Hematopoietic multipotent progenitor cell (in vitro differentiated cells): ENCODE data around the gene MEGF6. TPM values are rescaled to one million over a fixed set of nuclear protein-coding genes. Genes with fewer than 3 reads are reported as not detected.
"Not testable (repeated sequence)": the region's sequence is repeated elsewhere in the genome, so short reads cannot be mapped to it uniquely, and the experiment has no call there.

Experiments used
- DNase-seq, 3 donors: peaks; one replicate each; pipeline ENCODE4 v3.0.0-alpha.2; 2011 to 2015; ENCODE audit warnings: low read depth in 2 of 3, low spot score in 2 of 3
- total RNA-seq: library from RNA; depleted of rRNA; stranded (reverse); fragments of >200 nt; gene quantifications from one replicate; pipeline ENCODE4 v1.2.3, GENCODE V29; 2012

The MEGF6 gene
- total RNA-seq, 1 donor, result 74.1 TPM

GRCh38 chr1:3577711-3578432 lies 33.4 kb downstream of the MEGF6 start:
- DNase-seq, result no peak

GRCh38 chr1:3577300-3577699 lies 34.0 kb downstream of the MEGF6 start:
- no peak for DNase-seq

- DNase-seq, result no peak
Observed at GRCh38 chr1:3575993-3576392, 35.3 kb downstream of the MEGF6 start.

- not testable (repeated sequence) for DNase-seq
Observed at GRCh38 chr1:3575515-3575914, 35.8 kb downstream of the MEGF6 start.

GRCh38 chr1:3573500-3573899 lies 37.8 kb downstream of the MEGF6 start:
- no peak for DNase-seq

- DNase-seq, result not testable (repeated sequence)
Observed at GRCh38 chr1:3572638-3573037, 38.7 kb downstream of the MEGF6 start.

- no peak for DNase-seq
Observed at GRCh38 chr1:3571263-3571662, 40.0 kb downstream of the MEGF6 start.

- DNase-seq, result no peak
Observed at GRCh38 chr1:3570066-3570986, 41.0 kb downstream of the MEGF6 start.

- no peak for DNase-seq
Observed at GRCh38 chr1:3569436-3569835, 41.9 kb downstream of the MEGF6 start.

GRCh38 chr1:3568815-3569435 lies 42.4 kb downstream of the MEGF6 start:
- no peak for DNase-seq

GRCh38 chr1:3566951-3567804 lies 44.1 kb downstream of the MEGF6 start:
- no peak for DNase-seq

GRCh38 chr1:3566003-3566885 lies 45.1 kb downstream of the MEGF6 start:
- no peak for DNase-seq

GRCh38 chr1:3564921-3565831 lies 46.1 kb downstream of the MEGF6 start:
- DNase-seq, result peak; percentile 23 to 61 (median 37)

- no peak for DNase-seq
Observed at GRCh38 chr1:3563610-3564009, 47.7 kb downstream of the MEGF6 start.

- DNase-seq, result no peak
Observed at GRCh38 chr1:3563125-3563524, 48.2 kb downstream of the MEGF6 start.

GRCh38 chr1:3562712-3563111 lies 48.6 kb downstream of the MEGF6 start:
- no peak for DNase-seq

- DNase-seq, result no peak
Observed at GRCh38 chr1:3561702-3562101, 49.6 kb downstream of the MEGF6 start.

- no peak for DNase-seq
Observed at GRCh38 chr1:3560981-3561380, 50.3 kb downstream of the MEGF6 start.
